Neural progenitor cell (in vitro differentiated cells): ENCODE data around the gene TBC1D7. TPM values are rescaled to one million over a fixed set of nuclear protein-coding genes. Genes with fewer than 3 reads are reported as not detected.
A peak's percentile ranks its signal among the peaks of the same experiment; 100 is the strongest.
"Not testable (repeated sequence)": the region's sequence is repeated elsewhere in the genome, so short reads cannot be mapped to it uniquely, and the experiment has no call there.

Experiments used
- DNase-seq: peaks from one replicate; pipeline ENCODE4 v3.0.0-alpha.2; 2016; ENCODE audit warnings: low spot score
- H2AFZ ChIP-seq: fragments of 200-600 bp; sonication (generic); replicated peaks from 2 replicates; pipeline ENCODE4 v1.6.1; 2016; ENCODE audit warnings: antibody characterized with exemption
- H3F3A ChIP-seq: fragments of 200-600 bp; sonication (generic); 2 replicates; pipeline ENCODE4 v1.6.1; 2016; ENCODE audit warnings: antibody characterized with exemption, low read depth
- H3K27ac ChIP-seq: fragments of 200-600 bp; sonication (generic); 2 replicates; pipeline ENCODE4 v1.5.1; 2016; ENCODE audit warnings: mild to moderate bottlenecking
- H3K27me3 ChIP-seq: fragments of 200-600 bp; sonication (generic); 2 replicates; pipeline ENCODE4 v1.6.1; 2016; ENCODE audit warnings: mild to moderate bottlenecking, moderate library complexity
- H3K36me3 ChIP-seq: fragments of 200-600 bp; sonication (generic); 2 replicates; pipeline ENCODE4 v1.5.1; 2016
- H3K4me1 ChIP-seq: fragments of 200-600 bp; sonication (generic); 2 replicates; pipeline ENCODE4 v1.6.1; 2016; ENCODE audit warnings: mixed run types
- H3K4me2 ChIP-seq: fragments of 200-600 bp; sonication (generic); 2 replicates; pipeline ENCODE4 v1.6.1; 2016
- H3K4me3 ChIP-seq: fragments of 200-600 bp; sonication (generic); 2 replicates; pipeline ENCODE4 v1.5.1; 2016
- H3K79me2 ChIP-seq: fragments of 200-600 bp; sonication (generic); 2 replicates; pipeline ENCODE4 v1.6.1; 2016; ENCODE audit warnings: low read depth
- H3K9ac ChIP-seq: fragments of 200-600 bp; sonication (generic); 2 replicates; pipeline ENCODE4 v1.6.1; 2016
- H3K9me3 ChIP-seq: fragments of 200-600 bp; sonication (generic); 2 replicates; pipeline ENCODE4 v1.5.1; 2016; ENCODE audit warnings: low read depth
- H4K20me1 ChIP-seq: fragments of 200-600 bp; sonication (generic); 2 replicates; pipeline ENCODE4 v1.6.1; 2016; ENCODE audit warnings: low read depth
- H3K27ac Mint-ChIP-seq: 3 replicates; pipeline ENCODE4 v1.8.0; 2021; ENCODE audit warnings: mixed read lengths
- H3K27me3 Mint-ChIP-seq: 2 replicates; pipeline ENCODE4 v1.8.0; 2022; ENCODE audit warnings: low read depth, mild to moderate bottlenecking, inconsistent platforms, moderate library complexity, mixed read lengths; ENCODE audit not compliant: insufficient read depth
- H3K36me3 Mint-ChIP-seq: 3 replicates; pipeline ENCODE4 v1.8.0; 2021; ENCODE audit warnings: mixed read lengths
- H3K4me1 Mint-ChIP-seq: 3 replicates; pipeline ENCODE4 v1.8.0; 2021; ENCODE audit warnings: mixed read lengths
- H3K4me3 Mint-ChIP-seq: 3 replicates; pipeline ENCODE4 v1.8.0; 2021; ENCODE audit warnings: mild to moderate bottlenecking, moderate library complexity, mixed read lengths
- H3K9me3 Mint-ChIP-seq: 3 replicates; pipeline ENCODE4 v1.8.0; 2020; ENCODE audit warnings: mixed read lengths
- EZH2 ChIP-seq: fragments of 200-600 bp; sonication (generic); IDR thresholded peaks from 2 replicates; pipeline ENCODE4 v1.6.1; 2017; ENCODE audit warnings: antibody characterized with exemption, mild to moderate bottlenecking, moderate library complexity
- EZH2phosphoT487 ChIP-seq: fragments of 200-600 bp; sonication (generic); IDR thresholded peaks from 2 replicates; pipeline ENCODE4 v1.6.1; 2017; ENCODE audit warnings: antibody characterized with exemption
- total RNA-seq: library from RNA; depleted of rRNA; stranded (reverse); fragments of >200 nt; gene quantifications from 2 replicates; pipeline ENCODE4 v1.2.3, GENCODE V29; 2015; ENCODE audit warnings: low replicate concordance
- TF ChIP-seq, protein P1 (sequence below): fragments of 200-600 bp; sonication (generic); IDR thresholded peaks from 2 replicates; pipeline ENCODE4 v1.5.1; 2017; ENCODE audit warnings: antibody characterized with exemption, mild to moderate bottlenecking

Gene TBC1D7
- total RNA-seq, 1 donor from 2014 or later: 54.9 TPM

DNA sequence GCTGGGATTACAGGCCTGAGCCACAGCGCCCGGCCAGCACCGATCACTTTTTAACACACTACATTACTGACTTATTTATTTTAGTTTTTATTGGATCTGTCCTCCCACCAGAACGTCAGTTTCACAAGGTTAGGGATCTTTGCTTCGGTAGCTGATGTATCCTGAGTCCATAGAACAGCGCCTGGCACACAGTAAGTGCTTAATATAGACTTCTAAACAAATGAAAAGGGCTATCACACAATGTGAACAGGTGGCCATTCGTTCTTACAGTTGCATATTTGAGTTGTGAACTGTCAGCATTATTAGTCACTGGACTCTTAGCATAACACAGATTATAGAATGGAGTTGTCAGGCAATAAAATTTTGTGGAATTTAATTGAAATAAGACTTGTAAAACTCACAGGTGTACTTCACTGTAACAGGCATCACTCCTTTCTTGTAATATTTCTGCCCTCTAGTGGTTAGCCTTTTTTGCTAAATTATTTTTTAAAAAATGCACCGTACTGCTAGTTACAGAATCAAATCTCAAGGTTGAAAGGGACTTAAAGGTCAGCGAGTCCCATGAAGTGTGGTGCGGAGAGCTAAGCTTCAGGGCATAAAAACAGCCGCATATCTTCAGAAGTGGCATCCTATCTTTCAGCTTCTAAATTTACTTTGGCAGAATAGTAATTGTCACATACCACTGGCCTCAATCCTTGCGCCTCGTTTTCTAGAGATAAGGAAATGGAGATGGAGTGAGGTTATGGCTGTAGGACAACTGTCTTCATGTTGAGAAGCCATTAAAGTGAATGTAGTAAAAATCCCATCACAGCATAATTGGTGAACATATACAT is 3.4 kb upstream of the TBC1D7 start:
- H3K27ac ChIP-seq: no peak overlapping the region
- no peak overlapping the region for H3K4me3 ChIP-seq
- H4K20me1 ChIP-seq: no peaks in the 10 kb centered on the region
- DNase-seq: no peak
- peaks cover 12% of the 10 kb centered on the region for H3K79me2 ChIP-seq
- Mint-ChIP-seq H3K27ac (no peak overlapping the region), H3K9me3 (no peaks in the 10 kb centered on the region), H3K4me3 (no peak overlapping the region), H3K36me3 (peaks cover under 1% of the 10 kb centered on the region), H3K4me1 (peaks cover 17% of the 10 kb centered on the region), H3K27me3 (peaks cover 4% of the 10 kb centered on the region)
- no peak overlapping the region for H2AFZ ChIP-seq
- H3K4me2 ChIP-seq: no peak overlapping the region
- peaks cover 8% of the 10 kb centered on the region for H3F3A ChIP-seq
- H3K4me1 ChIP-seq: peaks cover 7% of the 10 kb centered on the region
- H3K9me3 ChIP-seq: no peaks in the 10 kb centered on the region
- no peaks in the 10 kb centered on the region for H3K36me3 ChIP-seq
- no peaks in the 10 kb centered on the region for H3K27me3 ChIP-seq
- no peak for TF ChIP-seq EZH2phosphoT487
- TF ChIP-seq EZH2: no peak
- TF ChIP-seq, protein P1, sequence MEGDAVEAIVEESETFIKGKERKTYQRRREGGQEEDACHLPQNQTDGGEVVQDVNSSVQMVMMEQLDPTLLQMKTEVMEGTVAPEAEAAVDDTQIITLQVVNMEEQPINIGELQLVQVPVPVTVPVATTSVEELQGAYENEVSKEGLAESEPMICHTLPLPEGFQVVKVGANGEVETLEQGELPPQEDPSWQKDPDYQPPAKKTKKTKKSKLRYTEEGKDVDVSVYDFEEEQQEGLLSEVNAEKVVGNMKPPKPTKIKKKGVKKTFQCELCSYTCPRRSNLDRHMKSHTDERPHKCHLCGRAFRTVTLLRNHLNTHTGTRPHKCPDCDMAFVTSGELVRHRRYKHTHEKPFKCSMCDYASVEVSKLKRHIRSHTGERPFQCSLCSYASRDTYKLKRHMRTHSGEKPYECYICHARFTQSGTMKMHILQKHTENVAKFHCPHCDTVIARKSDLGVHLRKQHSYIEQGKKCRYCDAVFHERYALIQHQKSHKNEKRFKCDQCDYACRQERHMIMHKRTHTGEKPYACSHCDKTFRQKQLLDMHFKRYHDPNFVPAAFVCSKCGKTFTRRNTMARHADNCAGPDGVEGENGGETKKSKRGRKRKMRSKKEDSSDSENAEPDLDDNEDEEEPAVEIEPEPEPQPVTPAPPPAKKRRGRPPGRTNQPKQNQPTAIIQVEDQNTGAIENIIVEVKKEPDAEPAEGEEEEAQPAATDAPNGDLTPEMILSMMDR: peak; percentile 59
- H3K9ac ChIP-seq: no peak overlapping the region

DNA sequence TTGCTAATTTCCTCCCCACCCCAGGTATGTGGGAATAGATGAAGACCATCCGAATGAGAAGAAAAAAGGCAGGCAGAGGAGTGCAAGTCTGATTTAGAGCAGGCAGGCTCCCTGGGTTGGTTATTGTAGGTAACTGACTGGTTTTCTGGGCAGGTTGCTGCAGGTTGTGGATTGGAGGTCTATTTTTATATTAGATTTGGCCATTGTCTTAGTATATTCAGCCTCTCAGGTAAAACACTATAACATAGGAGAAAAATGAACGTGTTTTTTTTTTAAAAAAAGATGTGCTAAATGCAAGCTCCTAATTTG is 492 bp upstream of the TBC1D7 start:
- Mint-ChIP-seq H3K27ac (peak overlapping the region; percentile 90), H3K9me3 (no peaks in the 10 kb centered on the region), H3K4me3 (peak overlapping the region; percentile 95), H3K4me1 (peaks cover 18% of the 10 kb centered on the region), H3K36me3 (peaks cover 9% of the 10 kb centered on the region), H3K27me3 (peaks cover 2% of the 10 kb centered on the region)
- H3K9ac ChIP-seq: peak overlapping the region; percentile 60
- peak overlapping the region; percentile 85 for H3K4me2 ChIP-seq
- no peak for DNase-seq
- H3K4me3 ChIP-seq: peak overlapping the region; percentile 80
- H2AFZ ChIP-seq: peak overlapping the region; percentile 87
- peaks cover 8% of the 10 kb centered on the region for H3F3A ChIP-seq
- no peak overlapping the region for H3K27ac ChIP-seq
- TF ChIP-seq EZH2phosphoT487 (no peak), EZH2 (no peak)
- TF ChIP-seq, protein P1: no peak
- peaks cover 7% of the 10 kb centered on the region for H3K36me3 ChIP-seq
- peaks cover 9% of the 10 kb centered on the region for H3K4me1 ChIP-seq
- peaks cover 26% of the 10 kb centered on the region for H3K79me2 ChIP-seq
- no peaks in the 10 kb centered on the region for H3K9me3 ChIP-seq
- H4K20me1 ChIP-seq: no peaks in the 10 kb centered on the region
- H3K27me3 ChIP-seq: no peaks in the 10 kb centered on the region

DNA sequence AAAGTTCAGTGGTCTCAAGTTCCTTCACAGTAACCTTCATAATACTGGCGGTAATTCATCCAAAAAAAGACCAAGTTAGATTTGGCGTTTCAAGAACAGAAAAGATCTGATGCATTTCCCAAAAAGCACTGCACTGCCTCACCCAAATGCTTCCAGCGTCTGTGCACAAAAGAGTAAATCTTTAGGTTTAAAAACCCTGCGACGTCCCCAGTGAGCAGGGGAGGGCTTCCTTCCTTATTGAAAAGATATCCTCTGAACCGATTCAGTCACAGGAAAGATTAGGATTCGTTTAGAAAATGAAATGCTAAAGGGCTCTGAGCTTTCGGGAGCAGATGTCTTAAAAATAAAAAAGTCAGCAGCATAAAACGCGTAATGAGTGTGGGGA is 654 bp downstream of the TBC1D7 start:
- peaks cover 9% of the 10 kb centered on the region for H3K4me1 ChIP-seq
- TF ChIP-seq EZH2phosphoT487 (no peak), EZH2 (no peak)
- TF ChIP-seq, protein P1: no peak
- DNase-seq: peak; percentile 49
- peak overlapping the region; percentile 85 for H3K4me2 ChIP-seq
- Mint-ChIP-seq H3K4me1 (peaks cover 18% of the 10 kb centered on the region), H3K9me3 (no peaks in the 10 kb centered on the region), H3K27ac (peak overlapping the region; percentile 70), H3K4me3 (peak overlapping the region; percentile 95), H3K36me3 (peaks cover 11% of the 10 kb centered on the region), H3K27me3 (peaks cover 2% of the 10 kb centered on the region)
- peak overlapping the region; percentile 80 for H2AFZ ChIP-seq
- H3K79me2 ChIP-seq: peaks cover 26% of the 10 kb centered on the region
- H3K27me3 ChIP-seq: no peaks in the 10 kb centered on the region
- peak overlapping the region; percentile 56 for H3K9ac ChIP-seq
- H3K9me3 ChIP-seq: no peaks in the 10 kb centered on the region
- no peaks in the 10 kb centered on the region for H4K20me1 ChIP-seq
- peak overlapping the region; percentile 88 for H3K27ac ChIP-seq
- H3K4me3 ChIP-seq: peak overlapping the region; percentile 80
- H3F3A ChIP-seq: peaks cover 8% of the 10 kb centered on the region
- peaks cover 7% of the 10 kb centered on the region for H3K36me3 ChIP-seq

DNA sequence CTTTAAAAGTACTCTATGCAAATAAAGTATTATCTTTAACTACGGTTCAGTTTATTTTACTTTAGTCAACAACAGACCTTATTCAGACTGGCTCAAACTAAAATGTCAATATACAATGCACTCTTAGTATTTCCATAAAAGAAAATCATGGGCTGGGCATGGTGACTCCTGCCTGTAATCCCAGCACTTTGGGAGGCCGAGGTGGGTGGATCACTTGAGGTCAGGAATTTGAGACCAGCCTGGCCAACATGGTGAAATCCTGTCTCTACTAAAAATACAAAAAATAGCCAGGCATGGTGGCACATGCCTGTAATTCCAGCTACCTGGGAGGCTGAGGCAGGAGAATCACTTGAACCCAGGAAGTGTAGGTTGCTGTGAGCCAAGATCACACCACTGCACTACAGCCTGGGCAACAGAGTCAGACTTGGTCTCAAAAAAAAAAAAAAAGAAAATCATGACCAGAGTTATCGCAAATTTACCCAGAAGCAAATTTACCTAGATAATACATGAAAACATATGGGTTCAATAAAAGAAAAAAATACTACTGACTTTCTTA is 2.2 kb downstream of the TBC1D7 start:
- H3K9me3 ChIP-seq, H3K27me3 ChIP-seq, H3K27ac ChIP-seq, H2AFZ ChIP-seq, H3K9ac ChIP-seq, H3K27ac Mint-ChIP-seq, DNase-seq, H3F3A ChIP-seq, H3K4me3 ChIP-seq, H3K27me3 Mint-ChIP-seq, H3K36me3 ChIP-seq, H4K20me1 ChIP-seq, H3K9me3 Mint-ChIP-seq, H3K4me1 ChIP-seq: not testable (repeated sequence)
- Histone ChIP-seq H3K4me2 (peak overlapping the region; percentile 85), H3K79me2 (peaks cover 26% of the 10 kb centered on the region)
- peaks cover 18% of the 10 kb centered on the region for H3K4me1 Mint-ChIP-seq
- peaks cover 15% of the 10 kb centered on the region for H3K36me3 Mint-ChIP-seq
- peak overlapping the region; percentile 95 for H3K4me3 Mint-ChIP-seq
